Astrocyte of the spinal cord (primary cell): ENCODE data around the gene MICU2.

Experiments
- DNase-seq: peaks from one replicate; pipeline ENCODE4 v3.0.0; 2011; ENCODE audit warnings: low read depth, low spot score
- H3K4me3 ChIP-seq: 2 replicates; pipeline ENCODE4 v1.5.1; 2011; ENCODE audit warnings: low read depth, mild to moderate bottlenecking, low read length, moderate library complexity
- CTCF ChIP-seq: IDR thresholded peaks from 2 replicates; pipeline ENCODE4 v1.5.1; 2012; ENCODE audit warnings: low read depth, mild to moderate bottlenecking, low read length, inconsistent platforms
- in situ Hi-C: cut with HindIII; loops from 2 replicates; pipeline ENCODE4 v1.10.0; 2017; ENCODE audit warnings: low sequenced_read_pairs

Gene MICU2

GRCh38 chr13:21470785-21471184 lies 133.2 kb downstream of the MICU2 start:
- H3K4me3 ChIP-seq = no peak overlapping the region
- DNase-seq = no peak
- no peak for TF ChIP-seq CTCF
- in situ Hi-C loops = no loop called here

GRCh38 chr13:21466527-21466926 lies 137.4 kb downstream of the MICU2 start:
- TF ChIP-seq CTCF = no peak
- no peak overlapping the region for H3K4me3 ChIP-seq
- in situ Hi-C loops = no loop called here

GRCh38 chr13:21465710-21466160 lies 138.2 kb downstream of the MICU2 start:
- DNase-seq = no peak
- TF ChIP-seq CTCF = no peak
- H3K4me3 ChIP-seq = no peak overlapping the region
- in situ Hi-C loops = no loop called here

More at GRCh38 chr13:21466527-21466926, 137.4 kb downstream of the MICU2 start:
- no peak for DNase-seq

- in situ Hi-C loops = no loop called here
- no peak for DNase-seq
- no peak for TF ChIP-seq CTCF
- H3K4me3 ChIP-seq = no peak overlapping the region
Measured at GRCh38 chr13:21463424-21463823, 140.5 kb downstream of the MICU2 start.

- no peak overlapping the region for H3K4me3 ChIP-seq
- no peak for TF ChIP-seq CTCF
- in situ Hi-C loops = no loop called here
- no peak for DNase-seq
Measured at GRCh38 chr13:21461131-21461530, 142.8 kb downstream of the MICU2 start.

GRCh38 chr13:21458813-21459701 lies 144.9 kb downstream of the MICU2 start, which contains the start of gene ZDHHC20:
ZDHHC20 (minus strand) TSS chr13:21459303; CDS start chr13:21459171, 132 bp downstream.
- DNase-seq = peak; percentile 80
- H3K4me3 ChIP-seq = peak within 1 kb of the TSS; percentile 96
- in situ Hi-C loops = no loop called here
- TF ChIP-seq CTCF = no peak
